B cell (primary cell): ENCODE measurements around the gene ESPN.

ENCODE experiments used
- CTCF ChIP-seq: fragments of 200-600 bp; IDR thresholded peaks from one replicate; pipeline ENCODE4 v1.8.0; 2022; ENCODE audit warnings: antibody characterized with exemption, mild to moderate bottlenecking
- EZH2 ChIP-seq: IDR thresholded peaks from 2 replicates; pipeline ENCODE4 v1.6.1; 2012; ENCODE audit warnings: borderline replicate concordance, low read depth, mild to moderate bottlenecking, moderate library complexity, low read length; ENCODE audit not compliant: insufficient read depth, poor library complexity, severe bottlenecking

GRCh38 chr1:6450943-6451373 lies 26.4 kb downstream of the ESPN start:
- TF ChIP-seq CTCF (no peak), EZH2 (no peak)
